HepG2 (cell line): ENCODE data around the gene OR10G6. TPM values are rescaled to one million over a fixed set of nuclear protein-coding genes. Genes with fewer than 3 reads are reported as not detected.

Experiments used
- ATAC-seq: fragments of 200-7000 bp; cut with Tn5 transposase; 3 replicates; pipeline ENCODE4 v1.9.1; 2020; ENCODE audit warnings: mild to moderate bottlenecking, moderate library complexity
- BruUV-seq: library from RNA; stranded (reverse); fragments of 400-500 nt; replicated peaks from 2 replicates; lab custom pipeline; 2021; lab: Mats Ljungman, UMichigan
- CTCF ChIA-PET: fragments of 300-600 bp; formaldehyde crosslinking; extraction: SDS; loops from one replicate; lab custom pipeline; 2021; ENCODE audit warnings: low total read pairs, inconsistent platforms, low intra/inter-chr PET ratio; lab: Yijun Ruan, JAX
- POLR2A ChIA-PET: fragments of 350-600 bp; sonication (Branson Sonifier 250); formaldehyde crosslinking; loops from one replicate; lab custom pipeline; 2020; ENCODE audit warnings: antibody characterized with exemption, inconsistent platforms; lab: Yijun Ruan, JAX
- DNase-seq: peaks from one replicate; pipeline ENCODE4 v3.0.0-alpha.2; 2015; ENCODE audit warnings: low spot score
- FAIRE-seq: peaks from 3 replicates; lab custom pipeline; 2011; peaks lifted over from hg19 to GRCh38; lab: Jason Lieb, UNC
- H2AFZ ChIP-seq: one replicate; pipeline ENCODE4 v1.6.1; 2011; ENCODE audit warnings: low read length, inconsistent platforms
- H3K27ac ChIP-seq: fragments of 300-600 bp; 3 replicates; pipeline ENCODE4 v1.8.0; 2011; ENCODE audit warnings: mixed run types, mild to moderate bottlenecking, mixed read lengths, low read length, inconsistent platforms; ENCODE audit not compliant: insufficient read depth; ENCODE audit errors: extremely low read length
- H3K27me3 ChIP-seq, 2 experiments: fragments of 200-600 bp in 1 of 2; 2 replicates in 1 of 2; 3 replicates in 1 of 2; pipeline versions ENCODE4 v1.6.0 to v1.8.0; 2011; ENCODE audit warnings: low read length in 2 of 2, mild to moderate bottlenecking in 2 of 2, moderate library complexity in 2 of 2, inconsistent platforms in 1 of 2; ENCODE audit not compliant: insufficient read depth in 2 of 2, control insufficient read depth in 1 of 2
- H3K36me3 ChIP-seq, 2 experiments: fragments of 200-600 bp in 1 of 2; replicated peaks in 1 of 2; 2 replicates in 1 of 2; 3 replicates in 1 of 2; pipeline versions ENCODE4 v1.5.1 to v1.8.0; 2011; ENCODE audit warnings: low read length in 2 of 2, inconsistent platforms in 1 of 2; ENCODE audit not compliant: insufficient read depth in 2 of 2, control insufficient read depth in 1 of 2
- H3K4me1 ChIP-seq: 2 replicates; pipeline ENCODE4 v1.5.1; 2012; ENCODE audit warnings: low read length, inconsistent platforms; ENCODE audit not compliant: insufficient read depth
- H3K4me2 ChIP-seq: 2 replicates; pipeline ENCODE4 v1.6.0; 2011; ENCODE audit warnings: low read depth, low read length, inconsistent platforms
- H3K4me3 ChIP-seq, 3 experiments: fragments of 200-600 bp in 1 of 3; sonication (generic), shearing (Covaris generic) in 1 of 3; replicated peaks in 1 of 3; 2 replicates each; pipeline ENCODE4 v1.5.1; 2011 to 2016; ENCODE audit warnings: low read length in 3 of 3, inconsistent platforms in 2 of 3, low read depth in 2 of 3, mild to moderate bottlenecking in 2 of 3, control low read depth in 1 of 3, mixed read lengths in 1 of 3; ENCODE audit not compliant: insufficient read depth in 1 of 3
- H3K79me2 ChIP-seq: one replicate; pipeline ENCODE4 v1.6.1; 2011; ENCODE audit warnings: low read length, inconsistent platforms; ENCODE audit not compliant: insufficient read depth
- H3K9ac ChIP-seq: 2 replicates; pipeline ENCODE4 v1.6.0; 2011; ENCODE audit warnings: mild to moderate bottlenecking, low read depth, low read length, inconsistent platforms; ENCODE audit not compliant: insufficient read depth
- H3K9me3 ChIP-seq: 2 replicates; pipeline ENCODE4 v1.5.1; 2012; ENCODE audit warnings: mild to moderate bottlenecking, low read length
- H4K20me1 ChIP-seq: 2 replicates; pipeline ENCODE4 v1.6.0; 2011; ENCODE audit warnings: inconsistent platforms, mild to moderate bottlenecking, low read length, moderate library complexity; ENCODE audit not compliant: insufficient read depth
- ATF7 ChIP-seq, 2 experiments: fragments of 450-650 bp in 1 of 2; sonication (generic) in 1 of 2; formaldehyde crosslinking in 1 of 2; IDR thresholded peaks; 2 replicates each; pipeline versions ENCODE4 v1.4.0 to v1.6.1; 2016 to 2020; ENCODE audit warnings: antibody characterized with exemption in 1 of 2, mild to moderate bottlenecking in 1 of 2, missing genetic modification reagents in 1 of 2
- CREB1 ChIP-seq, 2 experiments: fragments of 450-650 bp in 1 of 2; IDR thresholded peaks; 2 replicates each; pipeline ENCODE4 v1.6.1; 2016 to 2017; ENCODE audit warnings: control low read depth in 1 of 2, mild to moderate bottlenecking in 1 of 2, missing compliant biosample characterization in 1 of 2, missing genetic modification characterization in 1 of 2
- PRMT3 ChIP-seq: sonication (generic); formaldehyde crosslinking; IDR thresholded peaks from 2 replicates; pipeline ENCODE4 v1.8.1; 2022; ENCODE audit warnings: low read depth, mild to moderate bottlenecking, moderate library complexity, missing genetic modification reagents, borderline replicate concordance
- SALL2 ChIP-seq: sonication (generic); formaldehyde crosslinking; IDR thresholded peaks from 2 replicates; pipeline ENCODE4 v1.8.1; 2023; ENCODE audit warnings: mild to moderate bottlenecking, missing genetic modification reagents, inconsistent platforms
- ZFP1 ChIP-seq: IDR thresholded peaks from 2 replicates; pipeline ENCODE4 v1.6.1; 2016
- ZNF101 ChIP-seq: sonication (generic); formaldehyde crosslinking; IDR thresholded peaks from 2 replicates; pipeline ENCODE4 v1.4.0; 2020; ENCODE audit warnings: mild to moderate bottlenecking, low read depth, missing genetic modification reagents, borderline replicate concordance
- ZNF224 ChIP-seq: sonication (generic); formaldehyde crosslinking; IDR thresholded peaks from 2 replicates; pipeline ENCODE4 v1.5.0; 2020; ENCODE audit warnings: mild to moderate bottlenecking, missing genetic modification reagents
- ZNF296 ChIP-seq: sonication (generic); formaldehyde crosslinking; conservative IDR thresholded peaks from 2 replicates; pipeline ENCODE4 v1.5.0; 2020; ENCODE audit warnings: mild to moderate bottlenecking, missing genetic modification reagents
- ZNF552 ChIP-seq: sonication (generic); formaldehyde crosslinking; IDR thresholded peaks from 2 replicates; pipeline ENCODE4 v1.9.0; 2022; ENCODE audit warnings: missing genetic modification reagents, mild to moderate bottlenecking, borderline replicate concordance
- ZNF841 ChIP-seq: sonication (generic); formaldehyde crosslinking; IDR thresholded peaks from 2 replicates; pipeline ENCODE4 v1.8.1; 2023; ENCODE audit warnings: missing genetic modification reagents, borderline replicate concordance
- WGBS: methylation state at CpG from one replicate; pipeline ENCODE4 v1.1.6; 2017; ENCODE audit warnings: low lambda C conversion rate; 5-methylcytosine and 5-hydroxymethylcytosine counted together
- in situ Hi-C: cut with HindIII; loops from 2 replicates; pipeline ENCODE4 v1.10.0; 2017; ENCODE audit warnings: low pct_unique_long_range_greater_than_20kb; ENCODE audit not compliant: extremely low pct_ligation_motif_present
- intact Hi-C: fragments of 100-400 bp; cut with micrococcal nuclease; formaldehyde crosslinking; loops from one replicate; pipeline ENCODE4 v1.10.0; 2022; ENCODE audit not compliant: unreplicated experiment
- polyA plus RNA-seq, 8 experiments: library from polyadenylated mRNA; depleted of rRNA in 3 of 8; stranded (reverse) in 7 of 8; unstranded in 1 of 8; fragments of >200 nt; fragmentation: Illumina TruSeq in 4 of 8; extraction: Trizol in 4 of 8; gene quantifications; 2 replicates each; pipeline versions ENCODE4 v1.2.1 to v1.2.3, GENCODE V29; 2011 to 2016; ENCODE audit warnings: low read depth in 4 of 8, missing spikeins in 1 of 8, mixed read lengths in 1 of 8; ENCODE audit not compliant: insufficient read depth in 1 of 8
- total RNA-seq, 5 experiments: library from RNA; depleted of rRNA; stranded (reverse); fragments of >200 nt; fragmentation: Illumina TruSeq; extraction: Trizol; gene quantifications; 2 replicates each; pipeline ENCODE4 v1.2.3, GENCODE V29; 2016; ENCODE audit warnings: low read depth in 1 of 5
- TF ChIP-seq, protein P1 (sequence below): sonication (generic); formaldehyde crosslinking; conservative IDR thresholded peaks from 2 replicates; pipeline ENCODE4 v1.4.0; 2020; ENCODE audit warnings: missing genetic modification reagents
- TF ChIP-seq, protein P2 (sequence below): sonication (generic); formaldehyde crosslinking; IDR thresholded peaks from 2 replicates; pipeline ENCODE4 v1.4.0; 2020; ENCODE audit warnings: missing genetic modification reagents

Gene OR10G6
- total and polyA plus RNA-seq, 2 of the 13 experiments (the other 11 are each of a cell fraction or from before 2014, with no cell fraction given) = not detected

DNA sequence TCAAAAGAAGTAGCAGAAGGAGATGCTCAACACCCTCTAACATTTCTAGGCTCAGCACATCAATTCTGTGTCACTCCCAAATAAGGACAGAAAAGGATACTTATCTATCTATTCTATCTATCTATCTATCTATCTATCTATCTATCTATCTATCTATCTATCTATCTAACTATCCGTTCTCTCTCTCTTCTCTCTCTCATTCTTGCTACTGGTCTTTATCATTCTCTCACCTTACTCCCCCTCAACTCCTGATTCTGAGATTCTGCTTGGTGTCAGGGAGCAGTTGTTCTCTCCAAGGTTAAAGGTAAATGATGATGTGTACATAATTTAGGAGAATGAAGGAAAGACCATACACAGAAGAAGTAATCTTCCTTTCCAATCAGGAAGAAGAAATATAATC is at the start of gene OR10G6 (continued):
- TF ChIP-seq, protein P1, sequence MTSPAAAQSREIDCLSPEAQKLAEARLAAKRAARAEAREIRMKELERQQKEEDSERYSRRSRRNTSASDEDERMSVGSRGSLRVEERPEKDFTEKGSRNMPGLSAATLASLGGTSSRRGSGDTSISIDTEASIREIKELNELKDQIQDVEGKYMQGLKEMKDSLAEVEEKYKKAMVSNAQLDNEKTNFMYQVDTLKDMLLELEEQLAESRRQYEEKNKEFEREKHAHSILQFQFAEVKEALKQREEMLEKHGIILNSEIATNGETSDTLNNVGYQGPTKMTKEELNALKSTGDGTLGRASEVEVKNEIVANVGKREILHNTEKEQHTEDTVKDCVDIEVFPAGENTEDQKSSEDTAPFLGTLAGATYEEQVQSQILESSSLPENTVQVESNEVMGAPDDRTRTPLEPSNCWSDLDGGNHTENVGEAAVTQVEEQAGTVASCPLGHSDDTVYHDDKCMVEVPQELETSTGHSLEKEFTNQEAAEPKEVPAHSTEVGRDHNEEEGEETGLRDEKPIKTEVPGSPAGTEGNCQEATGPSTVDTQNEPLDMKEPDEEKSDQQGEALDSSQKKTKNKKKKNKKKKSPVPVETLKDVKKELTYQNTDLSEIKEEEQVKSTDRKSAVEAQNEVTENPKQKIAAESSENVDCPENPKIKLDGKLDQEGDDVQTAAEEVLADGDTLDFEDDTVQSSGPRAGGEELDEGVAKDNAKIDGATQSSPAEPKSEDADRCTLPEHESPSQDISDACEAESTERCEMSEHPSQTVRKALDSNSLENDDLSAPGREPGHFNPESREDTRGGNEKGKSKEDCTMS (CRISPR knock-in tag) = no peak
- TF ChIP-seq ZNF224 (CRISPR knock-in tag) (no peak), PRMT3 (CRISPR knock-in tag) (no peak), ZNF841 (CRISPR knock-in tag) (no peak)

DNA sequence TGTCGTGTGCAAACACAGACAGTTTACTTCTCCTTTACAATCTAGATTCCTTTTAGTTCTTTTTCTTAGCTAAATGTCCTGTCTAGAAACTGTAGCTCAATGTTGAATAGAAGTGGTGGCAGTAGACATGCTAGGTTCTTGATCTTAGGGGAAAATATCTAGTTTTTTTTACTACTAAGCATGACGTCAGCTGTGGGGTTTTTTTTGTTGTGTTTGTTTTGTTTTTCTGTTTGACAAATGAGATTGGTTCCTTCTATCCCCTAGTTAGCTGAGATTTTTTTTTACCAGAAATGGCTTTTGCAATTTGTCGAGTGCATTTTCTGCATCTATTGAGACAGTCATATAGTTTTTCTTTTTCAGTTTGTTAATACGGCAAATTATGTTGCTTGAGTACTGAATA is 48.5 kb upstream of the OR10G6 start:
- TF ChIP-seq SALL2 (CRISPR knock-in tag) (no peak), ZNF552 (CRISPR knock-in tag) (no peak), ZNF296 (CRISPR knock-in tag) (no peak), ZNF101 (CRISPR knock-in tag) (no peak), ATF7 (IDR thresholded peaks at IDR 0.05) (peak; percentile 88), ATF7 (CRISPR knock-in tag; IDR thresholded peaks at IDR 0.05) (no peak), ZFP1 (CRISPR knock-in tag) (no peak), CREB1 (IDR thresholded peaks at IDR 0.05) (peak; percentile 84), CREB1 (CRISPR knock-in tag; IDR thresholded peaks at IDR 0.05) (no peak)
- TF ChIP-seq, protein P2, sequence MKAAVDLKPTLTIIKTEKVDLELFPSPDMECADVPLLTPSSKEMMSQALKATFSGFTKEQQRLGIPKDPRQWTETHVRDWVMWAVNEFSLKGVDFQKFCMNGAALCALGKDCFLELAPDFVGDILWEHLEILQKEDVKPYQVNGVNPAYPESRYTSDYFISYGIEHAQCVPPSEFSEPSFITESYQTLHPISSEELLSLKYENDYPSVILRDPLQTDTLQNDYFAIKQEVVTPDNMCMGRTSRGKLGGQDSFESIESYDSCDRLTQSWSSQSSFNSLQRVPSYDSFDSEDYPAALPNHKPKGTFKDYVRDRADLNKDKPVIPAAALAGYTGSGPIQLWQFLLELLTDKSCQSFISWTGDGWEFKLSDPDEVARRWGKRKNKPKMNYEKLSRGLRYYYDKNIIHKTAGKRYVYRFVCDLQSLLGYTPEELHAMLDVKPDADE = no peak
- Histone ChIP-seq H3K4me3 (no peak overlapping the region), H4K20me1 (no peaks in the 10 kb centered on the region), H3K27ac (no peak overlapping the region), H3K4me2 (no peak overlapping the region), H3K4me1 (no peaks in the 10 kb centered on the region), H3K9ac (no peak overlapping the region), H2AFZ (no peak overlapping the region), H3K36me3 (no peaks in the 10 kb centered on the region), H3K27me3 (no peaks in the 10 kb centered on the region), H3K79me2 (no peaks in the 10 kb centered on the region), H3K9me3 (no peaks in the 10 kb centered on the region)
- FAIRE-seq (no peak), ATAC-seq (no peak), DNase-seq (no peak)
- ChIA-PET CTCF (no interaction called here), POLR2A (no interaction called here)
- BruUV-seq = no TSS peak
- 18% methylated on average over 4 of the region's 4 CpGs for WGBS
- in situ Hi-C loops (no loop called here), intact Hi-C loops (no loop called here)
